Left renal pelvis (tissue), 4 donors: Measurements from ENCODE around the gene SCML2. TPM values are rescaled to one million over a fixed set of nuclear protein-coding genes. Genes with fewer than 3 reads are reported as not detected.
"Not testable (repeated sequence)": the region's sequence is repeated elsewhere in the genome, so short reads cannot be mapped to it uniquely, and the experiment has no call there.

Experiments used
- DNase-seq, 4 donors: peaks; one replicate each; pipeline ENCODE4 v3.0.0-alpha.2; 2013; ENCODE audit warnings: low read depth in 4 of 4, low spot score in 3 of 4
- polyA plus RNA-seq, 4 donors: library from polyadenylated mRNA; unstranded; fragments of 120-200 nt; gene quantifications; one replicate each; pipeline ENCODE4 v1.2.1, GENCODE V29; 2013; ENCODE audit not compliant: insufficient read length in 4 of 4

SCML2 gene
- polyA plus RNA-seq = 10 to 100 TPM in 3 of 4 donors, 1 to 10 TPM in 1; 9.9 to 13.3 (median 10.8) TPM

- DNase-seq = peak in 1 of 4 donors; percentile 25
These were observed at the start of gene SCML2 for GRCh38 chrX:18354369-18355223. Gene SCML2, minus strand, starts transcription at chrX:18354688. Its CDS starts 20,617 bp downstream, at chrX:18334071.

DNA sequence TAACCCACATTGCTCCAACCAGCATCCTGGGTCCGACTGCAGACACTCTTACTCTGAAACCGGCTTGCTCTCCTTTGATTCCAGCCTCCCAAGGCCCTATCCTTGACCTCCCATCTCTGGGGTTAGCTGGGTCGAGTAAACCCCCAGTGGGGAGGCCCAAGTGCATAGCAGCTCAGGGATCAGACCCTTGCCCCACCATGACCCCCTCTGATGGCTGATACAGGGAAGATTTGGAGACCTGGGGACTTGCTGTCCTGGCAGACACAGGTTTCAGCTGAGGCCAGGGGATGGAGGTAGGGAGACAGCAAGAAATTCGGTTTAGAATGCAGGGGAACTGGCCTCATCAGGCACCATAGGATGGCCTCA lies 47.3 kb upstream of the SCML2 start:
- DNase-seq = no peak

GRCh38 chrX:18394477-18394876 lies 40.0 kb upstream of the SCML2 start:
- DNase-seq = no peak

GRCh38 chrX:18390941-18391538 lies 36.6 kb upstream of the SCML2 start:
- peak in 1 of 4 donors; percentile 25 for DNase-seq

- DNase-seq = no peak
These were observed 35.5 kb upstream of the SCML2 start for GRCh38 chrX:18389966-18390365.

DNA sequence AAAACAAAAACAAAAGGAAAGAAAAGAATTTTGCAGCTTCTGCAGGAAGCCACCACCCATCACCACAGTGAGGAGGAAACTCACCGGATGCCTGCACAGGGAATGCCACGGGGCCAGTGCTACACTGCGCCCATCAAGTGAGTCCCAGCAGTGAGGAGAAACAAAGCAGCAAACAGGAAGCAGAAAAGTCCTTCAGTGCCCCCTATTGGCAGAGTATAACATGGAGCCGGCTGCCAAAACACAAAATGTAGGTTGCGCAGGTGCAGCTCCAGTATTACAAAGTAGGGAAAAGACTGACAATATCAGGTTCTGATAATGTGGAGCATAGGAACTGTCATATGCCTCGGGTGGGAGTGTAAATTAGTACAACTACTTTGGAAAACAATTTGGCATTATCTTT lies 23.3 kb upstream of the SCML2 start:
- no peak for DNase-seq

DNA sequence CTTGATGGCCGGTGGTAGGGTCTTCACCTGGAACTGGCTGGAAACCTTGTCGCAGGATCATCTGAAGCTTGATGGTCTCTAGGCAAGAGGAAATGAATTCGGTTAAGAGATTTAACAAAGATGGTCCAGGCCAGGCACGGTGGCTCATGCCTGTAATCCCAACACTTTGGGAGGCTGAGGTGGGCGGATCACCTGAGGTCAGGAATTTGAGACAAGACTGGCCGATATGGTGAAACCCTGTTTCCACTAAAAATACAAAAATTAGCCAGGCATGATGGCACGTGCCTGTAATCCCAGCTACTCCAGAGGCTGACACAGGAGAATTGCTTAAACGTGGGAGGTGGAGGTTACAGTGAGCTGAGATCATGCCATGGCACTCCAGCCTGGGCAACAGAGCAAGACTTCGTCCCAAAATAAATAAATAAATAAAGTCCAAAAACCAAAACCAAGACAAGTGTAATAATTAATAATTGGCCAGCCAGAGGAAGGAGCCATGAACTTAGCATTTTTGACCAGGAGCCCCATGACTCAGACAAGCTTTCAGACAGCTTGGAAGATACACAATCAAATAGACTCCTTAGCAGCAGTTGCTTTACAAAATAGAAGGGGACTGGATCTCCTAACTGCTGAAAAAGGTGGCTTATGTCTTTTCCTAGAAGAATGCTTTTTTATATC lies 20.8 kb upstream of the SCML2 start:
- DNase-seq = not testable (repeated sequence)

DNA sequence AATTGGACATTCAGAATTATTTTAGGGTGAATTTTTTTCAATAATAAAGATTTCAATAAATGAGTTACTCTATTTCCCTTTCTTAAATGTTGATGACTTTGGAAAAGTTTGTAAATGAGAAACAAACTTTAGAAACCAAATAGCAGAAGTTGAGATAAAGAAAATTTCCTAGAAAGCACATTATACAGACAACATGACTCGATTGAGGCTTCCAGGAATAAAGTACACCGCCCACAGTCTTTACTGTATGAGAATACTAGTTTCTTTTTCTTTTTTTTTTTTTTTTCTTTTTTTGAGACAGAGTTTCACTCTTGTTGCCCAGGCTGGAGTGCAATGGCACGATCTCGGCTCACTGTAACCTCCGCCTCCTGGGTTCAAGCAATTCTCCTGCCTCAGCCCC lies 14.6 kb upstream of the SCML2 start:
- DNase-seq = not testable (repeated sequence)

DNA sequence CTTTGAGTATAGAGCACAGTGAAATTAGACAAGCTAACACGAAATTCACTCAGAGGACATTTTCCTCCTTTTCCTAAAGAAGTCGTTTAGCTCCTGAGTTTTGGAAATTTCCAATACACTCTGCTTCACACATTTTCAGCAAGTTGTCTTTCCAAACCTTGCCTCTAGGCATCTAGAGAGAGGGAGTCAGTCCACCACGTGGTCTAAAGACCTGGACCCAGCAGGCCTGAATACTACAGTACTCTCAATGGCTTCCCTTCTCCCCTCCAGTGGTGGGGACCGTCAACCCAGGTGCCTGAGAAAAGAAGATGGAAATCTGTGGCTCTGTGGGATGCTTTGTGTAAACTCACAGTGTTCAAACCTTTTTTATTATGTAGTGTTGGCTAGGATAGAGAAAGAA lies 13.9 kb upstream of the SCML2 start:
- no peak for DNase-seq

DNA sequence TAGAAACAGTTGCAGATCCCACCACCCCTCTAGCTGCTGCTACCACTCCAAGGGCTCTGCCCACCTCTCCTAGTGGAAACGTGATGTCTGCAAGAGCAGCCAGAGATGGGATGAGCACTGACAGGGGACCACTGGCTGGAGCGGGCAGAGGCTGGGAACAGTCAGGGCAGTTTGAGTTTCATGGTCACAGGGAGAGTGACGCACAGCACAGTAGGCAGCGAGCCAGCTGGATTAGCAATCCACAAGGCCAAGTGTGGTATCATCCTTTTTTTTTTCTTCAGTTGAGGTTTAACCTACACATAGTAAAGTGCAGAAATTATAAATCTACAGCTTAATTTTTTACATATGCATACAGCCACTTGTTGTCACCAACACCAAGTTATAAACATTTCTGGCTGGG lies 6.4 kb upstream of the SCML2 start:
- DNase-seq = no peak

DNA sequence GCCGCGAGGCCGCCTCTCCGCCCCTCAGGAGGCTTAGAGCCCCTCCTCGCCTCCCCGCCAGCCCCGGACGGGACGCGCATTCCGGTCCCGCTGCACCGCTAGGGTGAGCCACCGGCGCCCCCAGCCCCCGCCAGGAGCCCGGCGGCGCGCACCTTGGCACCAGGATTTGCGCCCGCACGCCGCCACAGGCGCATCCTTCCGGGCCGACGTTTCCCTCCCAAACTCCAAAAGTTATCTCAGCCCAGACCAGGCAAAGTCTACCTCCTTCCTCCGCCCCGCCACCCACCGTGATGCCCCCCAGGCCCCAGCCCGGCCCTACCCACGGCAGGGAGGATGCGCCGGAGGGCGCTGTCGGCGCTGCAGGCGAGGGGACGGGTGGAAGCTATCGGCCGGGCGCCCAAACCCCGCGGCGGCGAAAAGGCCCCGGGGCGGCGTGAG lies 538 bp downstream of the SCML2 start:
- peak in 1 of 4 donors; percentile 4 for DNase-seq

- peak in 1 of 4 donors; percentile 1 for DNase-seq
These were observed 2.7 kb downstream of the SCML2 start for GRCh38 chrX:18351784-18352183.

- DNase-seq = no peak
These were observed 6.4 kb downstream of the SCML2 start for GRCh38 chrX:18348047-18348446.

DNA sequence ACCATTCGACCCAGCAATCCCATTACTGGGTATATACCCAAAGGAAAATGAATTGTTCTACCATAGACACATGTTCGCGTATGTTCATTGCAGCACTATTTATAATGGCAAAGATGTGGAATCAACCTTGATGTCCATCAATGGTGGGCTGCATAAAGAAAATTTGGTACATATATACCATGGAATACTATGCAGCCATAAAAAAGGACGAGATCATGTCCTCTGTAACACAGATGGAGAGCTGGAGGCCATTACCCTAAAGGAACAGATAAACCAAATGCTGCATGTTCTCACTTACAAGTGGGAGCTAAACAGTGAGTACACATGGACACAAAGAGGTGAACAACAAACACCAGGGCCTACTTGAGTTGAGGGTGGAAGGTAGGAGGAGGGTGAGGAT lies 45.1 kb downstream of the SCML2 start:
- no peak for DNase-seq

- no peak for DNase-seq
These were observed 57.2 kb downstream of the SCML2 start for GRCh38 chrX:18297251-18297650.

DNA sequence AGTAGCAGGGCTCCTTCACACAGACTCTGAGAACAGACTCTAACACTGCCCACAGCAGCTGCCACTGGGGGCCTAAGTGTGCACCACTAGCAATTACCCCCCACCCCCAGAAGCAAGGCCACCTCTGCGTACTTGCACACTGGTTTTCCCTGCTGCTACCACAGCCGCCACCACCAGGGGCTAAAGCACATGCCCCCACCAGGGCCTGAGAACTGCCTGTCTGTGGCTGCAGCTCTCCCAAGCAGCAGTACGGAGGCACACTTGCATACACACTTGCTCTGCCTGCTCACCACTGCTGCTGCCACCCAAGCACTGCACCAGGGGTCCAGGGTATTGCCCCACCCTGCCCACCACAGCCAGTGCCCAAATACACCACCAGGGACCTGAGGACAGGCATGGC lies 59.6 kb downstream of the SCML2 start:
- no peak for DNase-seq

DNA sequence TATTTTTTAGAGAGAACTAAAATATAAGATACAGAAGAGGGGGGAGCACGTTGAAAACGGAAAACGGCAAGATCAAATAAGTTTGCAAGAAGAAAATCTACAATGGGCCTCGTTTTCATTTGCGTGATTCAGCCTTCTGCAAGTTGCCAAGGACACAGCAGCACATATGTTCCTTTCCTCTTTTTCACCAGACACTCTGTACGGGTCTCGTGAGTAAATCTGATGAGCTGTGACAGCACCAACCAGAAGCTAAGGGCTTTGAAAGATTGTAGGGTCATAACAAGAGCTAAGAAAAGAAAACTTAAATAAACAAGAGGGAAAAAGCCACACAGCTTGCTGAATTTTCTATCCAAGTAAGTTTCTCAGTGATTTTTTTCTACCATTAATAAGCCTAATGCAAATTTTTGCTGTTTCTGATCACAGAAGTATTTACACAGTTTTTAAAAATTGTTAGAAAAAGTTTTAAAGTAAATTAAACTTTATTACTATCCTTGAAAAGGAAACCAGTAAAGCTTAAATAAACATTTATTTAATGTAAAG lies 63.4 kb downstream of the SCML2 start:
- DNase-seq = no peak

DNA sequence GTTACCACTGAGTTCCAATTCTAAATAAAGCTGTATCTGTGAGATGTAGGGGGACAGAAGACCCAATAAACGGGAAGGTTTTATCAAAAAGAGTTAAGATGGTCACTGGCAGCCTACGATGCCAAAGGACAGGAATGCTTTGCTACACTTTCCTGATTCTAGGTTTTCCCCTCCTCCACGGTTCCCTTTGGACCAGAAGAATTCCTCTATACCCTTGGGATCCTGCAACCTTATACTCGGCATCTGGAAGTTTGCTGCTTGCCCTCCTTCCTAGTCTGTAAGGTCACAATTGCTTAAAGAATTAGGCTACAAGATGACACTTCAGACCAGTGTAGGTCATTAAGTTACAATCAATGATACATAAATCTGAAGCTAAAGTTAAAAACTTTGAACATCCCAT lies 64.3 kb downstream of the SCML2 start:
- no peak for DNase-seq

DNA sequence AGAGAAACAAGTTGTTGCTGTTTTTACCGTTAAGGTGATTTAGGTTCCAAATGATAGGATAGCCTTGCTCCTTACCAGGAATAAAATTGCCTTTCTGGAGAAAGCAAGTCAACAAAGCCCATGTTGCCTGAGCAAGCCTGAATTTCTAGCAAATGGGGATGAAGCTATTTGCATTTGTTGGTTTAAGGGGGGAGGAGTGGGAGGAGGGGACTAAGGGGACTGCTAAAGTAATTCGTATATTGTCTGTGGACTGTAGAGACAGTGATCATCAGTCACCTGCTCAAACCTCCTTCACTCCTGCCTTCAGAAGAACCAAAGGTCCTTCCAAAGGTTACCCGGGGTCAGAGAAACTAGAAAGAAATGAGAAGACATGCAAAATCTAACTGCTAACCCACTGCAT lies 65.8 kb downstream of the SCML2 start:
- DNase-seq = peak in 1 of 4 donors; percentile 2

GRCh38 chrX:18286322-18286831 lies 68.1 kb downstream of the SCML2 start:
- DNase-seq = no peak

DNA sequence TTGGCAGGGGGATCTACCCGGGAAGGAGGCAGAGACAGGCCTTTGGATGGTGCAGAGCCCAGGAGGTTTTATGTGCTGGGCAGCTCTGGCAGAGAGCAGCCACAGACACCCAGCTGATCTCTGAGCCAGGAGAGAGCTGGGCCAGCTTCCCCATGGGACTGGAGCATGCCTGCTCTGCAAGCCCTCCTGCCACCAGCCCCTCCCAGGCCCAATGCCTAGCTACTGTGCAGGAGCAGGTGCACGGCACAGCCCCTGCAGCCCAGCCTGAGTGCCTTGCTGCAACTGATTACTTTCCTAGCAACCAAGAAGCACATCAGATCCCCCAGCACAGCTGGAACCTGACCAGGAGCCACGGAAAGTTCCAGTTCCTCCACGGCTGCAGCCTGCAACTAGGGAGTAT lies 76.0 kb downstream of the SCML2 start:
- DNase-seq = no peak
